GM18868 (cell line): ENCODE data around the gene P2RX2.

Experiments used
- ATAC-seq: cut with Tn5 transposase; IDR thresholded peaks from one replicate; pipeline ENCODE4 v1.9.1; 2021; ENCODE audit warnings: mild to moderate bottlenecking, moderate library complexity; ENCODE audit not compliant: unreplicated experiment

Gene P2RX2

GRCh38 chr12:132600048-132601032 is 18.2 kb upstream of the P2RX2 start:
- peak; percentile 53 for ATAC-seq

GRCh38 chr12:132601171-132601883 is 17.2 kb upstream of the P2RX2 start:
- ATAC-seq, result no peak

- ATAC-seq, result no peak
Measured at GRCh38 chr12:132602572-132603239, 15.9 kb upstream of the P2RX2 start.

- ATAC-seq, result no peak
Measured at GRCh38 chr12:132603240-132604150, 15.1 kb upstream of the P2RX2 start.

GRCh38 chr12:132604151-132604618 is 14.4 kb upstream of the P2RX2 start:
- no peak for ATAC-seq

- no peak for ATAC-seq
Measured at GRCh38 chr12:132604668-132605441, 13.7 kb upstream of the P2RX2 start.

- ATAC-seq, result no peak
Measured at GRCh38 chr12:132605892-132606291, 12.7 kb upstream of the P2RX2 start.

GRCh38 chr12:132606466-132606865 is 12.1 kb upstream of the P2RX2 start:
- no peak for ATAC-seq

GRCh38 chr12:132606927-132607326 is 11.6 kb upstream of the P2RX2 start:
- no peak for ATAC-seq

GRCh38 chr12:132608231-132609171 is 10.1 kb upstream of the P2RX2 start:
- no peak for ATAC-seq

- no peak for ATAC-seq
Measured at GRCh38 chr12:132610051-132610759, 8.4 kb upstream of the P2RX2 start, which contains the start of gene LRCOL1. LRCOL1 (minus strand) TSS chr12:132610582; CDS start chr12:132606251, 4,331 bp downstream.

GRCh38 chr12:132610866-132611602 is 7.5 kb upstream of the P2RX2 start:
- ATAC-seq, result no peak

- ATAC-seq, result no peak
Measured at GRCh38 chr12:132611620-132612019, 7.0 kb upstream of the P2RX2 start.

GRCh38 chr12:132614029-132614428 is 4.5 kb upstream of the P2RX2 start:
- no peak for ATAC-seq

GRCh38 chr12:132614861-132615578 is 3.6 kb upstream of the P2RX2 start:
- ATAC-seq, result no peak

- ATAC-seq, result no peak
Measured at GRCh38 chr12:132615579-132616038, 3.0 kb upstream of the P2RX2 start.
